ENCODE results near the gene CHAC2. TPM values are rescaled to one million over a fixed set of nuclear protein-coding genes. Genes with fewer than 3 reads are reported as not detected.
"Not testable (repeated sequence)": the region's sequence is repeated elsewhere in the genome, so short reads cannot be mapped to it uniquely, and the experiment has no call there.

CHAC2 gene
- total RNA-seq, 1 experiment from 2014 or later = 8.4 TPM

GRCh38 chr2:53823639-53824038 lies 56.0 kb downstream of the CHAC2 start:
- BruUV-seq (replicated peaks) = not testable (repeated sequence)

More at GRCh38 chr2:53823639-53824038, 56.0 kb downstream of the CHAC2 start:
- H3K36me3 ChIP-seq (ENCODE audit: control insufficient read depth in 1 of 2, insufficient read depth in 2 of 2, low read length in 2 of 2); CTCF ChIA-PET; H3K9me2 ChIP-seq (ENCODE audit: insufficient read depth); RAD21 ChIA-PET (ENCODE audit: low non-redundant PET in 1 of 2, low total read pairs in 2 of 2, uncharacterized antibody in 2 of 2, unreplicated experiment in 2 of 2); H3K79me2 ChIP-seq (ENCODE audit: insufficient read depth, low read length); H3K4me1 ChIP-seq (ENCODE audit: control insufficient read depth in 1 of 2, insufficient read depth in 2 of 2, low read length in 2 of 2); H3K27me3 ChIP-seq (ENCODE audit: insufficient read depth, low read length); H3K9me3 ChIP-seq (ENCODE audit: control insufficient read depth in 1 of 2, insufficient read depth in 1 of 2, low read depth in 1 of 2, low read length in 2 of 2); intact Hi-C loops (cut with micrococcal nuclease); H3K27ac ChIP-seq (ENCODE audit: low read depth, low read length); H3K4me2 ChIP-seq (ENCODE audit: low read length); H2AFZ ChIP-seq (ENCODE audit: low read depth, low read length, poor library complexity, severe bottlenecking); H3K4me3 ChIP-seq (replicated peaks in 1 of 2; ENCODE audit: low read depth in 1 of 2, low read length in 2 of 2); H4K20me1 ChIP-seq (ENCODE audit: insufficient read depth); H3K9ac ChIP-seq (ENCODE audit: low read length); POLR2A ChIA-PET: not testable (repeated sequence)
- TF ChIP-seq RAD21 (IDR thresholded peaks at IDR 0.05; ENCODE audit: low read depth) = peak; percentile 58
- TF ChIP-seq, protein P1, sequence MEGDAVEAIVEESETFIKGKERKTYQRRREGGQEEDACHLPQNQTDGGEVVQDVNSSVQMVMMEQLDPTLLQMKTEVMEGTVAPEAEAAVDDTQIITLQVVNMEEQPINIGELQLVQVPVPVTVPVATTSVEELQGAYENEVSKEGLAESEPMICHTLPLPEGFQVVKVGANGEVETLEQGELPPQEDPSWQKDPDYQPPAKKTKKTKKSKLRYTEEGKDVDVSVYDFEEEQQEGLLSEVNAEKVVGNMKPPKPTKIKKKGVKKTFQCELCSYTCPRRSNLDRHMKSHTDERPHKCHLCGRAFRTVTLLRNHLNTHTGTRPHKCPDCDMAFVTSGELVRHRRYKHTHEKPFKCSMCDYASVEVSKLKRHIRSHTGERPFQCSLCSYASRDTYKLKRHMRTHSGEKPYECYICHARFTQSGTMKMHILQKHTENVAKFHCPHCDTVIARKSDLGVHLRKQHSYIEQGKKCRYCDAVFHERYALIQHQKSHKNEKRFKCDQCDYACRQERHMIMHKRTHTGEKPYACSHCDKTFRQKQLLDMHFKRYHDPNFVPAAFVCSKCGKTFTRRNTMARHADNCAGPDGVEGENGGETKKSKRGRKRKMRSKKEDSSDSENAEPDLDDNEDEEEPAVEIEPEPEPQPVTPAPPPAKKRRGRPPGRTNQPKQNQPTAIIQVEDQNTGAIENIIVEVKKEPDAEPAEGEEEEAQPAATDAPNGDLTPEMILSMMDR (IDR thresholded peaks at IDR 0.05 in 2 of 3, conservative IDR thresholded peaks at IDR 0.05 in 1 of 3; ENCODE audit: borderline replicate concordance in 1 of 3, insufficient read depth in 1 of 3, low read depth in 2 of 3, low read length in 2 of 3) = peak; percentile 21 to 46 (median 45); a peak in 4 of 6 replicates
- peak; percentile 89 for ATAC-seq
- DNase-seq (ENCODE audit: low read depth, low spot score) = peak; percentile 28

Other genes with a start within 250 kb of the CHAC2 start
- gene ASB3, start 19.1 kb downstream of the CHAC2 start, total RNA-seq (2021; ENCODE audit: unreplicated experiment) = 17.3 TPM
- 26.9 TPM for gene ERLEC1, start 19.2 kb downstream of the CHAC2 start, total RNA-seq (2021; ENCODE audit: unreplicated experiment)
- gene GPR75, start 92.2 kb downstream of the CHAC2 start, total RNA-seq (2021; ENCODE audit: unreplicated experiment) = 1.2 TPM
- 53.2 TPM for gene PSME4, start 203.2 kb downstream of the CHAC2 start, total RNA-seq (2021; ENCODE audit: unreplicated experiment)